ENCODE data around the gene APMAP. TPM values are rescaled to one million over a fixed set of nuclear protein-coding genes. Genes with fewer than 3 reads are reported as not detected.

APMAP gene
- total and polyA plus RNA-seq, 4 donors = 89.8 to 122 (median 109) TPM

- 98% methylated on average over 18 of the region's 21 CpGs for WGBS (ENCODE audit: insufficient coverage)
These were observed 28.7 kb downstream of the APMAP start for GRCh38 chr20:24963672-24964505.

DNA sequence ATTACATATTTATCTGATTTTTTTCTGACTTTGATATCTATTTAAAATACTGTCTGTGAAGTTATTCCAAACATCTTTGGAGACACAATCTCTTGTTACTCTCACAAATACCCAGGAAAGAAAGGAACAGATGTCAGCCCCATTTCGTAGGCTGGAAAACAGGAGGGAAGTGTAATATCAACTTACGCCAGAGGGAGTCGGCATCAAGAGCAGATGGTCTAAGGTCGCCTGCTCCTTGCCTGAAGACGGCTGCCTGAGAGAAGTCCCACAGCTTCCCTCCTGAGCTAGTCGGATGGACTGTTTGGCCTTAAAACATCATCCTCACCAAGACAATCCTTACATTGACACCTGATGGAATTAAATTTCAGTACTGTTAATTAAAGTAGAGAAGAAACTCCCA is 30.0 kb downstream of the APMAP start:
- Histone ChIP-seq H3K9me3 (ENCODE audit: control insufficient read depth, insufficient read depth, low read length) (no peaks in the 10 kb centered on the region), H3K27me3 (ENCODE audit: control insufficient read depth, insufficient read depth, low read length) (no peaks in the 10 kb centered on the region), H3K4me1 (ENCODE audit: control insufficient read depth, insufficient read depth, low read length) (no peaks in the 10 kb centered on the region), H3K27ac (ENCODE audit: low read depth, low read length) (no peak overlapping the region), H3K36me3 (ENCODE audit: control insufficient read depth, insufficient read depth, low read length) (peaks cover 84% of the 10 kb centered on the region), H3K4me3 (ENCODE audit: low read depth, low read length) (no peak overlapping the region)
- 83% methylated on average over 2 of the region's 6 CpGs for WGBS (ENCODE audit: insufficient coverage)
- no peak for DNase-seq (ENCODE audit: low read depth in 4 of 6, low spot score in 6 of 6)

More at GRCh38 chr20:24963672-24964505, 28.7 kb downstream of the APMAP start:
- no peaks in the 10 kb centered on the region for H3K9me3 ChIP-seq (ENCODE audit: control insufficient read depth, insufficient read depth, low read length)
- no peak overlapping the region for H3K4me3 ChIP-seq (ENCODE audit: low read depth, low read length)
- peaks cover 83% of the 10 kb centered on the region for H3K36me3 ChIP-seq (ENCODE audit: control insufficient read depth, insufficient read depth, low read length)
- no peaks in the 10 kb centered on the region for H3K27me3 ChIP-seq (ENCODE audit: control insufficient read depth, insufficient read depth, low read length)
- no peak for DNase-seq (ENCODE audit: low read depth in 4 of 6, low spot score in 6 of 6)
- no peaks in the 10 kb centered on the region for H3K4me1 ChIP-seq (ENCODE audit: control insufficient read depth, insufficient read depth, low read length)
- H3K27ac ChIP-seq (ENCODE audit: low read depth, low read length) = no peak overlapping the region

DNA sequence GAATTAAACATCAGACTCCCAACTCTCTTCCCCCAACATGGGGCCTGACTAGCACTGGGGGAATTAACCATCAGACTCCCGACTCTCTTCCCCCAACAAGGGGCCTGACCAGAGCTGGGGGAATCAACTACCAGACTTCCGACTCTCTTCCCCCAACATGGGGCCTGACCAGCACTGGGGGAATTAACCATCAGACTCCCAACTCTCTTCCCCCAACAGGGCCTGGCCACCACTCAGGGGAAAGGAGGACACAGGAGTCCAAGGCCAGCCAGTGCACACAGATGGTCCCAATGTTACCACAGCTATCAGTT is 30.4 kb downstream of the APMAP start:
- DNase-seq (ENCODE audit: low read depth in 4 of 6, low spot score in 6 of 6) = no peak
- peaks cover 84% of the 10 kb centered on the region for H3K36me3 ChIP-seq (ENCODE audit: control insufficient read depth, insufficient read depth, low read length)
- H3K27me3 ChIP-seq (ENCODE audit: control insufficient read depth, insufficient read depth, low read length) = no peaks in the 10 kb centered on the region
- H3K9me3 ChIP-seq (ENCODE audit: control insufficient read depth, insufficient read depth, low read length) = no peaks in the 10 kb centered on the region
- no peak overlapping the region for H3K27ac ChIP-seq (ENCODE audit: low read depth, low read length)
- no peak overlapping the region for H3K4me3 ChIP-seq (ENCODE audit: low read depth, low read length)
- whole genome bisulfite sequencing (ENCODE audit: insufficient coverage) = 94% methylated on average over 2 of the region's 2 CpGs
- no peaks in the 10 kb centered on the region for H3K4me1 ChIP-seq (ENCODE audit: control insufficient read depth, insufficient read depth, low read length)

GRCh38 chr20:24961384-24962181 is 31.0 kb downstream of the APMAP start:
- H3K36me3 ChIP-seq (ENCODE audit: control insufficient read depth, insufficient read depth, low read length) = peaks cover 82% of the 10 kb centered on the region
- H3K4me1 ChIP-seq (ENCODE audit: control insufficient read depth, insufficient read depth, low read length) = no peaks in the 10 kb centered on the region
- no peaks in the 10 kb centered on the region for H3K9me3 ChIP-seq (ENCODE audit: control insufficient read depth, insufficient read depth, low read length)
- H3K27me3 ChIP-seq (ENCODE audit: control insufficient read depth, insufficient read depth, low read length) = no peaks in the 10 kb centered on the region
- no peak overlapping the region for H3K4me3 ChIP-seq (ENCODE audit: low read depth, low read length)
- no peak overlapping the region for H3K27ac ChIP-seq (ENCODE audit: low read depth, low read length)
- no peak for DNase-seq (ENCODE audit: low read depth in 4 of 6, low spot score in 6 of 6)
- 89% methylated on average over 16 of the region's 20 CpGs for WGBS (ENCODE audit: insufficient coverage)

GRCh38 chr20:24960861-24961260 is 31.7 kb downstream of the APMAP start:
- H3K9me3 ChIP-seq (ENCODE audit: control insufficient read depth, insufficient read depth, low read length) = no peaks in the 10 kb centered on the region
- no peak overlapping the region for H3K27ac ChIP-seq (ENCODE audit: low read depth, low read length)
- H3K27me3 ChIP-seq (ENCODE audit: control insufficient read depth, insufficient read depth, low read length) = no peaks in the 10 kb centered on the region
- DNase-seq (ENCODE audit: low read depth in 4 of 6, low spot score in 6 of 6) = no peak
- WGBS (ENCODE audit: insufficient coverage) = no CpG with 5 or more reads among the region's 2 CpGs
- peaks cover 83% of the 10 kb centered on the region for H3K36me3 ChIP-seq (ENCODE audit: control insufficient read depth, insufficient read depth, low read length)
- no peaks in the 10 kb centered on the region for H3K4me1 ChIP-seq (ENCODE audit: control insufficient read depth, insufficient read depth, low read length)
- no peak overlapping the region for H3K4me3 ChIP-seq (ENCODE audit: low read depth, low read length)

GRCh38 chr20:24960302-24960801 is 32.2 kb downstream of the APMAP start:
- DNase-seq (ENCODE audit: low read depth in 4 of 6, low spot score in 6 of 6) = no peak
- 95% methylated on average over 10 of the region's 10 CpGs for WGBS (ENCODE audit: insufficient coverage)

GRCh38 chr20:24959591-24960301 is 32.8 kb downstream of the APMAP start:
- WGBS (ENCODE audit: insufficient coverage) = 91% methylated on average over 11 of the region's 14 CpGs
- no peaks in the 10 kb centered on the region for H3K27me3 ChIP-seq (ENCODE audit: control insufficient read depth, insufficient read depth, low read length)
- no peak for DNase-seq (ENCODE audit: low read depth in 4 of 6, low spot score in 6 of 6)
- H3K4me1 ChIP-seq (ENCODE audit: control insufficient read depth, insufficient read depth, low read length) = no peaks in the 10 kb centered on the region
- peaks cover 77% of the 10 kb centered on the region for H3K36me3 ChIP-seq (ENCODE audit: control insufficient read depth, insufficient read depth, low read length)
- H3K9me3 ChIP-seq (ENCODE audit: control insufficient read depth, insufficient read depth, low read length) = no peaks in the 10 kb centered on the region
- H3K4me3 ChIP-seq (ENCODE audit: low read depth, low read length) = no peak overlapping the region
- H3K27ac ChIP-seq (ENCODE audit: low read depth, low read length) = no peak overlapping the region

More at GRCh38 chr20:24960302-24960801, 32.2 kb downstream of the APMAP start:
- H3K27ac ChIP-seq (ENCODE audit: low read depth, low read length) = no peak overlapping the region
- H3K9me3 ChIP-seq (ENCODE audit: control insufficient read depth, insufficient read depth, low read length) = no peaks in the 10 kb centered on the region
- no peaks in the 10 kb centered on the region for H3K27me3 ChIP-seq (ENCODE audit: control insufficient read depth, insufficient read depth, low read length)
- peaks cover 82% of the 10 kb centered on the region for H3K36me3 ChIP-seq (ENCODE audit: control insufficient read depth, insufficient read depth, low read length)
- H3K4me1 ChIP-seq (ENCODE audit: control insufficient read depth, insufficient read depth, low read length) = no peaks in the 10 kb centered on the region
- no peak overlapping the region for H3K4me3 ChIP-seq (ENCODE audit: low read depth, low read length)

DNA sequence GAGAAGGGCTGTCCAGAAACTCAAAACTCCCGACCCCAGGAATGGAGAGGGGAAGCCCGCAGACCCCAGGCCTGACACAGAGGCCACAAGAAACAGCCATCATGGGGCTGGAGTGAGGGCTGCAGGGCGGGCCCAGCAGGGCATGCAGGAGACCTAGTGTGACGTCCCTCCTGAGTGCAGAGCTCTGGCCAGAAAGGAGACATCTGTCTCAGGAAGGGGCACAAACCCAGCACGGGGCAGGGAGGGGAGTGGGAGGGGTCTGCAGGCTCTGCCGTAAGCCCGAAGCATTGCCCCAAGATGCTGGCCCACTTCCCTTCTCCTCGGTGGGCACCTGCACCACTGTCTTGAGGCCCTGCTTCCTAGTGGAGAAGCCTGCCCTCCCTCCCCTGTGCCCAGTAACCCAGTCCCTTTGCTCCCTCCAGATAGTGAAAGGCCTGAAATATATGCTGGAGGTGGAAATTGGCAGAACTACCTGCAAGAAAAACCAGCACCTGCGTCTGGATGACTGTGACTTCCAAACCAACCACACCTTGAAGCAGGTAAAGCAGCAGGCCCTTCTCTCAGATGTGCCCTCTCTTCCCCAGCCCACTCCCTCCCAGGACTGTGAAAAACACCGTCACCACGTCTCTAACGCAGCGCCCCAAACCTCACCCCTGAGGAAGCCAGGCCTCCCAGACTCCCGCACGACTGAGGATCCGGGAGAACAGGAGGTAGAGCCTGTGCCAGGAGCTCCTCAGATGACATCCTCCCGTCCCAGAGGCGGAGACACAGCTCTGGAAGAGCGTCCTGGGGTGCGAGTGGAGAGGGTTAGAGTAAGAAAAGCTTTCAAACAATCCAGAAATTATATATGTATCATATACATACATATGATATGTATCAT is 33.8 kb downstream of the APMAP start:
- Histone ChIP-seq H3K4me1 (ENCODE audit: control insufficient read depth, insufficient read depth, low read length) (peaks cover 2% of the 10 kb centered on the region), H3K27me3 (ENCODE audit: control insufficient read depth, insufficient read depth, low read length) (no peaks in the 10 kb centered on the region), H3K36me3 (ENCODE audit: control insufficient read depth, insufficient read depth, low read length) (peaks cover 74% of the 10 kb centered on the region), H3K4me3 (ENCODE audit: low read depth, low read length) (no peak overlapping the region), H3K27ac (ENCODE audit: low read depth, low read length) (no peak overlapping the region), H3K9me3 (ENCODE audit: control insufficient read depth, insufficient read depth, low read length) (no peaks in the 10 kb centered on the region)
- WGBS (ENCODE audit: insufficient coverage) = 86% methylated on average over 16 of the region's 20 CpGs
- DNase-seq (ENCODE audit: low read depth in 4 of 6, low spot score in 6 of 6) = no peak
